Stimulated activated naive CD4-positive, alpha-beta T cell (primary cell): Measurements from ENCODE around the gene MEGF6.

Experiments
- DNase-seq, 6 experiments: peaks; one replicate each; lab custom pipeline; 2025; lab: John Stamatoyannopoulos, UW

The MEGF6 gene

DNA sequence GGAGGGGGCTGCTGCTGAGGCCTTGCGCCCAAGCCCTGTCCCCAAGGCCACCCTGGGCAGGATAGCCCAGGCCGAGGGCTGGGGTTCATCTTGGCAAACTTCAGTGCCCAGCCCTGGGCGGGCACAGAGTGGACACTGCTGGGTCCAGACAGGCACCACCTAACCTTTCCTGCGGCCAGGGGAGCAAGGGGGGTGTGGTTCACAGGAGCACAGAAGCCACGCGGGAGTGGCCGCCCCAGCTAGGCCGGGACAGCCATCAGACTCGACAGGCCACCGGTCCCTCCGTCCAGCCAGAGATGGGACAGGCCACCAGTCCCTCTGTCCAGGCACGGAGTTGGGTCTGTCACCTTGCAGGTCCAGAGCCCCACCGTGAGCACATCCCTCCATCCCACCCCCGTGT is 127.9 kb downstream of the MEGF6 start:
- DNase-seq = no peak

GRCh38 chr1:3482378-3482849 is 128.9 kb downstream of the MEGF6 start:
- no peak for DNase-seq

DNA sequence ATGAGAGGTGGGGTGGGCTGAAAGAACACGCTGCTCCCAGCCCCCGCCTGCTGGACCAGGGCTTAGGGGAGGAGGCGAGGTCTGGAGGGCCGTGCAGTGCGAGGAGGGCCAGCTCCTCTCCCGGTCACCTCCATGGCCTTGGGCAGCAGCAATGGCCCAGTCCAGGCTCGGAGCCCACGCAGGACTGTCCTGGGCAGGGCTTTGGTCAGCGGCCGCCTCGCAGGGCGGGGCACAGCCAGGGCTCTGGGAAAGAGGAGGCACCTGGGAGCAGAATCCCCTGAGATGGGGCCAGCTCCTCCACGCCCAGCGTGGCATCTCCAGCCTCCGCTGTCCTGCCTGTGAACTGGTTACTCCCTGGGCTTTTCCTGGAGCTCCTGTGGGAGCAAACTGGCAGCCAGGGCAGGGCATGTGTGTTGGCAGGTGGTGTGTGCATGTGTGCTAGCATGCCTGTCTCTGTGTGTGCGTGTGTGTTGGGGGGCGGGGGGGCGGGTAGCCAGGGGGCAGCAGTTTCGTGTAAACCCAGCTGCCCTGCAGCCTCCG is 129.4 kb downstream of the MEGF6 start:
- no peak for DNase-seq

- DNase-seq = no peak
These were observed 130.3 kb downstream of the MEGF6 start for GRCh38 chr1:3481046-3481445.

DNA sequence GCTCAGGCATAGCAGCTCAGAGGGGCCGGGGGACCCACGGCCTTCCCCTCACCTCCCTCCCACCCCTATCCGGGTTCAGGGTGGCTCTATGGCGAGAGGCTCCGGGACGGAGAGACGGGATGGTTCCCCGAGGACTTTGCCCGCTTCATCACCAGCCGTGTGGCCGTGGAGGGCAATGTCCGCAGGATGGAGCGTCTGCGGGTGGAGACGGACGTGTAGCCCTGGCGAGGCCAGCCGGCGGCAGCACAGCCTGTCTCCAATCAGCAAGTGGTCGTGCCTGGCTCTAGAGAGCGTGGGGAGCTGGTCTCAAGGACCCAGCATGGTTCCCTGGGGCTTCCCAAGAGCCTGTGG is 131.0 kb downstream of the MEGF6 start:
- no peak for DNase-seq

DNA sequence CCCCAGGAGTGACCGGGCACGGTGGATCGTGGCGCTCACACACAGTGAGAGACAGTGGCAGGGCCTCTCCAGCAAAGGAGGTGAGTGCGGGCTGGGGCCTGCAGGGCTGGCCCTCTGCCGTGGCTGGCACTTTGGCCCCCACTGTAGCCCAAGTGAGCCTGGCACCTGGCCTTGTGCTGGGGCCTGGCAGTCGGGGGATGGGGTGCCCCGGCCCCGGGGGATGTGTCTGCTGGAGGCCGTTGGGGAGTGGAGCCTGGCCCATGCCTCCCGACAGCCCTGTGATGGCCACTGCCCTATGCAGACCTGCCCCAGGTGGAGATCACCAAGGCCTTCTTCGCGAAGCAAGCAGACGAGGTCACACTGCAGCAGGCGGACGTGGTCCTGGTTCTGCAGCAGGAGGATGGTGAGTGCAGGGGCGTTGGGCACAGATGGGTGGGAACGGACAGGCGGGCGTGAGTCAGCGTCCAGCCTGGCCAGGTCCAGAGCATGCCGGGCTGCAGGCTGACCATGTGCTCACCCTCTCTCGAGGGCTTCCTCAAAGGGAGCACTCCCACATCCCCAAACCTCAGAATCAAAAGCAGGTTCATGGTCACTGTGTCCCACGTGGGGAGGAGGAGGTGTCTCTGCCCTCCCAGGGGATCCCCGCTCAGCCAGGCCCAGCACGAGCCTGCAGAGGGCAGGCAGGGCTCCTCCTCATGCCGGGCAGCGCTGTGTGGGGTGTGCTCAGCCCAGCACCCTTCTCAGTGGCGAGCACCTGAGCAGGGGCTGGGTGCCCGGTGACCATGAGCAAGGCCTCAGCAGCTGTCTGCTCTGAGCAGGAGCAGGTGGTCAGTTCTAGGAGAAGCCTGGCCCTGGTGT is 131.6 kb downstream of the MEGF6 start:
- no peak for DNase-seq

GRCh38 chr1:3478187-3478586 is 133.1 kb downstream of the MEGF6 start:
- DNase-seq = no peak

- DNase-seq = no peak
These were observed 133.9 kb downstream of the MEGF6 start for GRCh38 chr1:3477241-3477995.

- DNase-seq = no peak
These were observed 134.6 kb downstream of the MEGF6 start for GRCh38 chr1:3476666-3477065.

GRCh38 chr1:3475839-3476573 is 135.3 kb downstream of the MEGF6 start:
- DNase-seq = no peak

DNA sequence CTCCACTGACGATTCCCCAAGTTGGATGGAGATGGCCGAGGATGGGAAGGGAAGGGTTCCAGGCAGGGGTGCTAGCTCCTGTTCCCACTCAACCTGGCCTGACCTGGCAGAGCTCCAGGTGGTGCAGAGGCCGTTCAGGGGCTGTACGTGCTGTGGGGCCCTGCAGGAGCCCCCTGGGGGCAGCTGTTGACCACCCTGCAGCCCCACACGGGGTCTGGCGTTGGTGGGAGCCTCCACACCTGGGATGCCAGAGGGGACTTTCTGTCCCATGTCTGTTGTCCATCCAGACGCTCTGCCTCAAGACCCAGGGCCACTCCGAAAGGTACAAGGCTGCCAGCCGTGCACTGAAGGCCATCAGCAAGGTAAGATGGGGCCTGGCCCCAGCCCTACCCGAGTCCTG is 136.9 kb downstream of the MEGF6 start:
- no peak for DNase-seq

DNA sequence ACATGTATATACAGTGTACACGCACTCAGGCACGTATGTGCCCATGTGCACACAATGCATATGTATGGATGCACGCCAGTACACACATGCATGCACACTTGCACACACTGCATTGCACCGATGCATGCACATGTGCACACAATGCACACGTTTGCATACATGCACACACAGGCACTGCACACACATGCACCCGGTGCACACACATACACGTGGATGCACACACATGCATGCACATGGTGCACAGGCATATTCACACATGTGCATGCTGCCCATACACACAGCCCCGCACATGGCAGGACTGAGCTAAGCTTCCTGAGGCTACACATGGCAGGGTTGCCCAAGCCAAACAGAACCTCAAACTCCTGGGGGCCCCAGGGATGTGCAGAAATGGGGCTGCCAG is 137.3 kb downstream of the MEGF6 start:
- no peak for DNase-seq

GRCh38 chr1:3473381-3473844 is 137.9 kb downstream of the MEGF6 start:
- no peak for DNase-seq

GRCh38 chr1:3472906-3473305 is 138.4 kb downstream of the MEGF6 start:
- no peak for DNase-seq

- no peak for DNase-seq
These were observed 139.0 kb downstream of the MEGF6 start for GRCh38 chr1:3472088-3472850.

- DNase-seq = no peak
These were observed 139.8 kb downstream of the MEGF6 start for GRCh38 chr1:3471356-3472087.

GRCh38 chr1:3470650-3471355 is 140.5 kb downstream of the MEGF6 start:
- no peak for DNase-seq

- no peak for DNase-seq
These were observed 141.3 kb downstream of the MEGF6 start for GRCh38 chr1:3469849-3470649.
